Measurements from ENCODE around the gene DNAH8.

- TF ChIP-seq EZH2 (IDR thresholded peaks at IDR 0.05; ENCODE audit: insufficient read depth, low read length) (no peak), CTCF (IDR thresholded peaks at IDR 0.05; ENCODE audit: insufficient read depth, low read depth, low read length) (no peak)
Measured at GRCh38 chr6:38753707-38754106, 38.6 kb downstream of the DNAH8 start.
